ENCODE measurements around the gene TCTN1. TPM values are rescaled to one million over a fixed set of nuclear protein-coding genes. Genes with fewer than 3 reads are reported as not detected.
"Not testable (repeated sequence)": the region's sequence is repeated elsewhere in the genome, so short reads cannot be mapped to it uniquely, and the experiment has no call there.

The TCTN1 gene
- total RNA-seq, 1 donor from 2014 or later: 15.3 TPM

DNA sequence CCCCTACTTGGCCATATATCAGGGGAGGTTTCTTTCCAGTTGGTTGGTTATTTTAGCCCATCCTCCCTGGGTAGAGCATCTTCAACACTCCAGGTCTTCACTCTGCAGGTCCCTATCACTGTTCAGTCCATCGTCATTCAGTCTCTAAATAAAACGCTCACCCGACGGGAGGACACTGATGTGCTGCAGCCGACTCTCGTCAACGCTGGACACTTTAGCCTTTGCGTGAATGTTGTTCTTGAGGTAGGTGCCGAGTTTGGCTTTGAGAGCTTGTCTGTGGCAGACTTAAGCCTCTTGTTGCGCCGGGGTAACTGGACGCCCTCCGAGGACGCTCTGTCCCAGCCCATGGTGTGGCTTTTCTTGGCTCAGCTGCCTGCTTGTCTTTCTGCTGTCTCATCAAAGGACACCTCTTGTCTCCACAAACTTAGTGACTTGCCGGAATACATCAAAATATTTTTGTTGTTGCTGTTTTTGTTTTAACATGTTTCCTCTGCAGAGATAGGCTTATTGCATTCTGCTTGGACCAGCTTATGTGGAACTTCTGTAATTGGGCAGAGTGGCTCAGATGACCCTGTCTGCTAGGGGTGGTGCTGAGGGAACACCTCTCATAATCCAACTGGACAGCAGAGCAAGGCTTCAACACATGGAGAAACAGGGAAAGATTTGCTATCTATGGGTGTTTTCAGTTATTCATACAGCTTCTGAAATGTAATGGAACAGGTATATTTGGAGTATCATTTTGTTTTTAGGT is 26.5 kb downstream of the TCTN1 start:
- no peak for DNase-seq (ENCODE audit: low read depth)
- TF ChIP-seq, protein P1, sequence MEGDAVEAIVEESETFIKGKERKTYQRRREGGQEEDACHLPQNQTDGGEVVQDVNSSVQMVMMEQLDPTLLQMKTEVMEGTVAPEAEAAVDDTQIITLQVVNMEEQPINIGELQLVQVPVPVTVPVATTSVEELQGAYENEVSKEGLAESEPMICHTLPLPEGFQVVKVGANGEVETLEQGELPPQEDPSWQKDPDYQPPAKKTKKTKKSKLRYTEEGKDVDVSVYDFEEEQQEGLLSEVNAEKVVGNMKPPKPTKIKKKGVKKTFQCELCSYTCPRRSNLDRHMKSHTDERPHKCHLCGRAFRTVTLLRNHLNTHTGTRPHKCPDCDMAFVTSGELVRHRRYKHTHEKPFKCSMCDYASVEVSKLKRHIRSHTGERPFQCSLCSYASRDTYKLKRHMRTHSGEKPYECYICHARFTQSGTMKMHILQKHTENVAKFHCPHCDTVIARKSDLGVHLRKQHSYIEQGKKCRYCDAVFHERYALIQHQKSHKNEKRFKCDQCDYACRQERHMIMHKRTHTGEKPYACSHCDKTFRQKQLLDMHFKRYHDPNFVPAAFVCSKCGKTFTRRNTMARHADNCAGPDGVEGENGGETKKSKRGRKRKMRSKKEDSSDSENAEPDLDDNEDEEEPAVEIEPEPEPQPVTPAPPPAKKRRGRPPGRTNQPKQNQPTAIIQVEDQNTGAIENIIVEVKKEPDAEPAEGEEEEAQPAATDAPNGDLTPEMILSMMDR (conservative IDR thresholded peaks at IDR 0.05; ENCODE audit: low read depth, low read length): no peak
- no peak overlapping the region for H3K4me3 ChIP-seq (ENCODE audit: low read depth, low read length)

DNA sequence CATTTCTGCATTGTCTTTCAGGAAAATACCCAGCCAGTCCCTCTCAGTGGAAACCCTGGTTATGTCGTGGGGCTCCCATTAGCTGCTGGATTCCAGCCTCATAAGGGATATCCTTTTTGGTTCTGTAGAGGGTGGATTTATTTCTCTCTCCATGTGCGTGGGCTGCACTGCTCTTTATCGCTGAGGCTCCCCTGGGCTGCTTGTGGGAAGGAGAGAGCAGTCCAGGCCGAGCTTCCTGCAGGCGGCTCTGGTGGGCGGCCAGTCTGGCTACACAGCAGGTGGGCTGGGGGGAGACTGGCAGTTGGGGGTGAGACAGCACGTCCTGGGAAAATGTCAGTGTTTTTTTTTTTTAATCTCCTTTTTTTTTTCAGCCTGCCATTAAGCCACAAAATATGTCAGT is 27.6 kb downstream of the TCTN1 start:
- no peak overlapping the region for H3K4me3 ChIP-seq (ENCODE audit: low read depth, low read length)
- TF ChIP-seq, protein P1 (conservative IDR thresholded peaks at IDR 0.05; ENCODE audit: low read depth, low read length): no peak
- DNase-seq (ENCODE audit: low read depth): no peak

DNA sequence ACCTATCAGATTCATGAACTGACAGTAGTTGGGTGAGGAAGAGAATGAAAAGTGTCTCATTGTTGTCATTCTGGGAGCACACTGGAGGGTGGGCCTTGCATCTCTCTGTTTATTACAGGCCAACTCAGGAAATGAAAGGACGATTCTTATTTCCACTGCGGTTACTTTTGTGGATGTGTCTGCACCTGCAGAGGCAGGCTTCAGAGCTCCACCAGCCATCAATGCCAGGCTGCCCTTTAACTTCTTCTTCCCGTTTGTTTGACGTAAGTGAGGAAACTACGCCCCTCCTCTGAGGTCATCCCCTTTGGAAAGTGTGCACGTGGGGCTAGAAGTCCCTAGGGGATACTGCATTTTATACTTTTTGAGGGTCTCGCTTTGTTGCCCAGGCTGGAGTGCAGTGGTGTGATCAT is 33.7 kb downstream of the TCTN1 start:
- DNase-seq (ENCODE audit: low read depth): no peak
- TF ChIP-seq, protein P1 (conservative IDR thresholded peaks at IDR 0.05; ENCODE audit: low read depth, low read length): no peak
- H3K4me3 ChIP-seq (ENCODE audit: low read depth, low read length): no peak overlapping the region

DNA sequence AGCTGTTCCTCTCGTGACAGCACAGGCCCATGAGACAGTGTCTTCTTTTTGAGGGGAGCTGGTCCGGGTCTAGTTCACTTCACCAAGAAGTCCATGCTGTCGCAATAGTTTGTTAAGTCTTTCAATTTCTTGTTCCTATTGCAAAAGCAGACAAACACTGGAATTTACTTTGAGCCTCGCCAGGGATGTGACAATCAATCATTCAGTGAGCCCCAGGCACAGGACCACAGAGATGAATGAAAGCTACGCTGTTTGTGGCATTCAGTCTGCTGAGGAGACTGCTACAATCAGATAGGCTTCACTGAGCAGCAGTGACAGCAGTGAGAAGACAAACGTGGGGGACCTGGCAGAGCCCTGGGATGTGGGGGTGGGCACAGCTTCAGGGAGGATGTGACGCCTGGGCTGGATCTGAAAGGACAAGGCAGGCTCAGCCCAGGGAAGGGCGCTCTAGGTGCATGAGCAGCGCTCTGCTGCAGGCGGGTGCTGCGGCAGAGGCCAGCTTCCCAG is 35.5 kb downstream of the TCTN1 start:
- H3K4me3 ChIP-seq (ENCODE audit: low read depth, low read length): no peak overlapping the region
- no peak for DNase-seq (ENCODE audit: low read depth)
- TF ChIP-seq, protein P1 (conservative IDR thresholded peaks at IDR 0.05; ENCODE audit: low read depth, low read length): no peak

DNA sequence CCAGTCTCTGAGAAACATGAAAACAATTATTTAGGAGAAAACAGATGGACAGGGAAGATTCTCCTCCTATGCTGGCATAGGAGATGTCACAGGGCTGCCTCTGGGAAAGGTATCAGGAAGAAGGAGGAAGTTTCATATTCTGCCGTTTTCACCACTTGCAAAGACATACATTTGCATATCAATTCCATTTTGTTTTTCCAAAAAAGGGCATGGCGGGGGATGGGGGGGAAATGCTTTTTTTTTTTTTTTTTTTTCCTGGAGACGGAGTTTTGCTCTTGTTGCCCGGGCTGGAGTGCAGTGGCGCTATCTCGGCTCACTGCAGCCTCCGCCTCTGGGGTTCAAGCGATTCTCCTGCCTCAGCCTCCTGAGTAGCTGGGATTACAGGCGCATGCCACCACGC is 40.3 kb downstream of the TCTN1 start:
- H3K4me3 ChIP-seq (ENCODE audit: low read depth, low read length); DNase-seq (ENCODE audit: low read depth): not testable (repeated sequence)

DNA sequence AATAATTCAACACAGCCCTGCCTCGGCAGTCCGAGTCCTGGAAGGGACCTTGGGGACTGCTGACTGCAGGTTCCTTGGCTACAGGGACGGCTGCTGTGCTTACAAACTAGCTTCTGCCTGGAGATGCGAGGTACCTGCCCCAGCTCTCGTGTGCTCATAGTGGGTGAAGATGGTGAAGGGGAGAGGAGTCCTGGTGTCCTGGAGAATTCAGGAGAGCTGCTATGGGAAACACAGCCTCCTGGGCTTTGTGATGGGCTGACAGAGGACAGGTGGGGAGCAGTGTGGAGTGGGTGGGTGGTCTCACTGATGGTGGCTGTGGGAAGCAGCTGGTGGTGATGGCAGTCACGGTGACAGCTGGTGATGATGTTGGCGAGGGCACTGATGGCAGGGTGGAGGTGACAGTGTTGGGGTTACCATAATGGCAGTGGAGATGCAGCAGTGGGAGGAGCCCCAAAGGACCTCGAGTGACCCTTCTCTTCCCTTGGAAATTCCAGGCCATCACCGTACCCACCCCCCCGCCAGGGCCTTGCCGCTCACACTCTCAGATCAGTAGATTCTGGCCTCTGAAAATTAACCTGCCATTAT is 42.2 kb downstream of the TCTN1 start:
- no peak overlapping the region for H3K4me3 ChIP-seq (ENCODE audit: low read depth, low read length)
- TF ChIP-seq, protein P1 (conservative IDR thresholded peaks at IDR 0.05; ENCODE audit: low read depth, low read length): no peak

DNA sequence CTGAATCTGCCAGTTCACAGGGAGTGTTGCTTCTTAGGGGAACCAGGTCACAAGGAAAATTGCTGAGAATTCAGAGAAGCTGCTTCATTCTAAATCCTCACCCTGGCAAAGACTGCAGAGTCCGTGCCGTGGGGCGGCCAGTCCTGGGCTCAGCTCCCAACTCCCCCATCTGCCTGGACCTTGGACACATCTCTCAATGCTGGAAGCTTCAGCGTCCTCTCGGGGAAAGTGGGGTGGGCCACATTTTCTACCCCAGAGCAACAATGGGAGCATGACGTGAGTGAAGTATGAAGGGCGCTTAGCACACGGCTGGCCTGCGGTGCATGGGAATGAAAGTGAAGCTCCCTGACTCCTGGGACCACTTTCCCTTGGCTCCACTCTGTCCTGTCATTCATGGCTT is 43.8 kb downstream of the TCTN1 start:
- no peak overlapping the region for H3K4me3 ChIP-seq (ENCODE audit: low read depth, low read length)
- TF ChIP-seq, protein P1 (conservative IDR thresholded peaks at IDR 0.05; ENCODE audit: low read depth, low read length): no peak
- no peak for DNase-seq (ENCODE audit: low read depth)

More for the DNA sequence above, 42.2 kb downstream of the TCTN1 start:
- no peak for DNase-seq (ENCODE audit: low read depth)
